IgD-negative memory B cell (primary cell): ENCODE data around the gene DVL1. TPM values are rescaled to one million over a fixed set of nuclear protein-coding genes. Genes with fewer than 3 reads are reported as not detected.
"Not testable (repeated sequence)": the region's sequence is repeated elsewhere in the genome, so short reads cannot be mapped to it uniquely, and the experiment has no call there.

ENCODE experiments used
- H3K27ac Mint-ChIP-seq, 3 donors: one replicate each; pipeline ENCODE4 v1.8.0; 2020 to 2022; ENCODE audit warnings: mild to moderate bottlenecking in 3 of 3, mixed read lengths in 3 of 3, moderate library complexity in 1 of 3
- H3K27me3 Mint-ChIP-seq: one replicate; pipeline ENCODE4 v1.8.0; 2021; ENCODE audit warnings: mixed read lengths
- H3K36me3 Mint-ChIP-seq: one replicate; pipeline ENCODE4 v1.8.0; 2020; ENCODE audit warnings: mild to moderate bottlenecking, mixed read lengths
- H3K4me1 Mint-ChIP-seq, 3 donors: one replicate each; pipeline ENCODE4 v1.8.0; 2020 to 2022; ENCODE audit warnings: mixed read lengths in 3 of 3, mild to moderate bottlenecking in 1 of 3
- H3K4me3 Mint-ChIP-seq, 4 donors: one replicate each; pipeline ENCODE4 v1.8.0; 2020 to 2022; ENCODE audit warnings: mild to moderate bottlenecking in 4 of 4, mixed read lengths in 4 of 4, moderate library complexity in 3 of 4
- H3K9me3 Mint-ChIP-seq, 3 donors: one replicate each; pipeline ENCODE4 v1.8.0; 2020 to 2021; ENCODE audit warnings: mixed read lengths in 3 of 3, mild to moderate bottlenecking in 1 of 3
- polyA plus RNA-seq: library from polyadenylated mRNA; unstranded; fragments of 300-500 nt; fragmentation: Illumina TruSeq; gene quantifications from one replicate; pipeline ENCODE4 v1.2.3, GENCODE V29; 2021

Gene DVL1
- polyA plus RNA-seq, 1 donor from 2014 or later = 1.0 TPM

- Mint-ChIP-seq H3K27ac (peak overlapping the region in 2 of 3 donors; percentile 93 to 97), H3K4me3 (peak overlapping the region; percentile 82 to 93 (median 88)), H3K27me3 (no peaks in the 10 kb centered on the region), H3K36me3 (no peaks in the 10 kb centered on the region), H3K4me1 (peaks cover 0 to 16% (median 13%) of the 10 kb centered on the region in 3 donors), H3K9me3 (no peaks in the 10 kb centered on the region)
Measured at GRCh38 chr1:1322952-1323351, 26.3 kb downstream of the DVL1 start.

- no peak overlapping the region for H3K27ac Mint-ChIP-seq
- no peaks in the 10 kb centered on the region for H3K27me3 Mint-ChIP-seq
- no peaks in the 10 kb centered on the region for H3K36me3 Mint-ChIP-seq
- H3K4me1 Mint-ChIP-seq = peaks cover 0 to 16% (median 14%) of the 10 kb centered on the region in 3 donors
- H3K9me3 Mint-ChIP-seq = no peaks in the 10 kb centered on the region
- peak overlapping the region in 3 of 4 donors; percentile 44 to 91 (median 86) for H3K4me3 Mint-ChIP-seq
Measured at GRCh38 chr1:1322418-1322817, 26.8 kb downstream of the DVL1 start.

- Mint-ChIP-seq H3K9me3 (no peaks in the 10 kb centered on the region), H3K4me3 (peak overlapping the region in 1 of 4 donors; percentile 16), H3K27me3 (no peaks in the 10 kb centered on the region), H3K27ac (no peak overlapping the region), H3K36me3 (peaks cover 1% of the 10 kb centered on the region), H3K4me1 (peaks cover 0 to 16% (median 16%) of the 10 kb centered on the region in 3 donors)
Measured at GRCh38 chr1:1321477-1321876, 27.7 kb downstream of the DVL1 start.

- Mint-ChIP-seq H3K4me1 (peaks cover 0 to 12% (median 12%) of the 10 kb centered on the region in 3 donors), H3K9me3 (no peaks in the 10 kb centered on the region), H3K36me3 (peaks cover 1% of the 10 kb centered on the region), H3K27ac (no peak overlapping the region), H3K27me3 (no peaks in the 10 kb centered on the region), H3K4me3 (no peak overlapping the region)
Measured at GRCh38 chr1:1320666-1321448, 28.4 kb downstream of the DVL1 start.

GRCh38 chr1:1319646-1319941 lies 29.6 kb downstream of the DVL1 start:
- Mint-ChIP-seq H3K27ac (peak overlapping the region in 1 of 3 donors; percentile 32), H3K27me3 (no peaks in the 10 kb centered on the region), H3K4me3 (peak overlapping the region in 2 of 4 donors; percentile 6 to 66)

GRCh38 chr1:1318777-1319645 lies 30.2 kb downstream of the DVL1 start:
- Mint-ChIP-seq H3K4me3 (peak overlapping the region in 1 of 4 donors; percentile 66), H3K27ac (peak overlapping the region in 1 of 3 donors; percentile 32), H3K27me3 (no peaks in the 10 kb centered on the region)

More at GRCh38 chr1:1319646-1319941, 29.6 kb downstream of the DVL1 start:
- no peaks in the 10 kb centered on the region for H3K9me3 Mint-ChIP-seq
- peaks cover 0 to 12% (median 12%) of the 10 kb centered on the region in 3 donors for H3K4me1 Mint-ChIP-seq
- peaks cover 1% of the 10 kb centered on the region for H3K36me3 Mint-ChIP-seq

GRCh38 chr1:1318131-1318652 lies 31.0 kb downstream of the DVL1 start:
- Mint-ChIP-seq H3K27me3 (no peaks in the 10 kb centered on the region), H3K9me3 (no peaks in the 10 kb centered on the region), H3K4me3 (peak overlapping the region in 1 of 4 donors; percentile 26), H3K4me1 (peaks cover 0 to 10% (median 8%) of the 10 kb centered on the region in 3 donors), H3K36me3 (peaks cover 1% of the 10 kb centered on the region), H3K27ac (no peak overlapping the region)

More at GRCh38 chr1:1318777-1319645, 30.2 kb downstream of the DVL1 start:
- Mint-ChIP-seq H3K9me3 (no peaks in the 10 kb centered on the region), H3K36me3 (peaks cover 1% of the 10 kb centered on the region), H3K4me1 (peaks cover 0 to 12% (median 12%) of the 10 kb centered on the region in 3 donors)

- Mint-ChIP-seq H3K27me3 (no peaks in the 10 kb centered on the region), H3K4me3 (peak overlapping the region in 1 of 4 donors; percentile 79), H3K27ac (no peak overlapping the region), H3K4me1 (peaks cover 0 to 6% (median 6%) of the 10 kb centered on the region in 3 donors), H3K9me3 (no peaks in the 10 kb centered on the region), H3K36me3 (peaks cover 1% of the 10 kb centered on the region)
Measured at GRCh38 chr1:1317420-1317819, 31.8 kb downstream of the DVL1 start.

GRCh38 chr1:1316199-1316598 lies 33.0 kb downstream of the DVL1 start:
- H3K9me3 Mint-ChIP-seq, H3K27me3 Mint-ChIP-seq, H3K36me3 Mint-ChIP-seq, H3K4me1 Mint-ChIP-seq: not testable (repeated sequence)
- H3K27ac Mint-ChIP-seq = peak overlapping the region in 1 of 3 donors; percentile 39
- H3K4me3 Mint-ChIP-seq = peak overlapping the region in 1 of 4 donors; percentile 50

GRCh38 chr1:1315435-1315954 lies 33.7 kb downstream of the DVL1 start:
- H3K4me1 Mint-ChIP-seq = peaks cover 0 to 4% (median 3%) of the 10 kb centered on the region in 3 donors
- peaks cover 1% of the 10 kb centered on the region for H3K36me3 Mint-ChIP-seq
- H3K27ac Mint-ChIP-seq = no peak overlapping the region
- no peak overlapping the region for H3K4me3 Mint-ChIP-seq
- H3K9me3 Mint-ChIP-seq = no peaks in the 10 kb centered on the region
- H3K27me3 Mint-ChIP-seq = no peaks in the 10 kb centered on the region

- H3K36me3 Mint-ChIP-seq = peaks cover 1% of the 10 kb centered on the region
- peak overlapping the region in 1 of 3 donors; percentile 59 for H3K27ac Mint-ChIP-seq
- H3K4me3 Mint-ChIP-seq = no peak overlapping the region
- H3K27me3 Mint-ChIP-seq = no peaks in the 10 kb centered on the region
- H3K4me1 Mint-ChIP-seq = peaks cover 0 to 3% (median 1%) of the 10 kb centered on the region in 3 donors
- H3K9me3 Mint-ChIP-seq = no peaks in the 10 kb centered on the region
Measured at GRCh38 chr1:1314678-1315335, 34.4 kb downstream of the DVL1 start.

GRCh38 chr1:1314237-1314586 lies 35.0 kb downstream of the DVL1 start:
- no peaks in the 10 kb centered on the region for H3K9me3 Mint-ChIP-seq
- no peak overlapping the region for H3K27ac Mint-ChIP-seq
- peaks cover 1% of the 10 kb centered on the region for H3K36me3 Mint-ChIP-seq
- peaks cover 0 to 4% (median 3%) of the 10 kb centered on the region in 3 donors for H3K4me1 Mint-ChIP-seq
- no peak overlapping the region for H3K4me3 Mint-ChIP-seq
- no peaks in the 10 kb centered on the region for H3K27me3 Mint-ChIP-seq

- Mint-ChIP-seq H3K27ac (no peak overlapping the region), H3K27me3 (no peaks in the 10 kb centered on the region), H3K4me3 (peak overlapping the region in 1 of 4 donors; percentile 76), H3K4me1 (peaks cover 0 to 4% (median 3%) of the 10 kb centered on the region in 3 donors), H3K9me3 (no peaks in the 10 kb centered on the region), H3K36me3 (peaks cover 1% of the 10 kb centered on the region)
Measured at GRCh38 chr1:1313500-1314236, 35.5 kb downstream of the DVL1 start.
